HG02759 (cell line): ENCODE results near the gene ANK3.

ENCODE experiments used
- ATAC-seq: cut with Tn5 transposase; IDR thresholded peaks from one replicate; pipeline ENCODE4 v1.9.1; 2021; ENCODE audit warnings: mild to moderate bottlenecking, moderate library complexity; ENCODE audit not compliant: unreplicated experiment

ANK3 gene

GRCh38 chr10:60003651-60004523 is 385.8 kb downstream of the ANK3 start:
- no peak for ATAC-seq

DNA sequence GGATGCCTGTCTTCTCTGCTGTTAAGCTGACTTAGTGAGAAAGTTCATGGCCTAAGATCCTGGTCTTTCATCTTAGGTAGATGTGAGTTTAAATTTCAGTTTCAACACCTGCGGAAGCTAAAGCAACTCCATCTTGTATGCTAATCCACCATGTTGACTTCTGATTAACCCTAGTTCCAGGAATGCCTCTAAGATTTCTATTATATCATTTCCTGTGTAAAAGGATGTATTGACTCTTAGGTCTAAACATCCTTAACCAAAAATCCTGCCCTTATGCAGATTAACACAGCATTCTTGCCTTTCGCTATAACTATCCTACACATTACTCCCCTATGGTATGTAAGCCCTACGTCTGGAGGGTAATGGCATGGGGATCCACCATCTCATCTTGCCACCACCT is 388.9 kb downstream of the ANK3 start:
- no peak for ATAC-seq

DNA sequence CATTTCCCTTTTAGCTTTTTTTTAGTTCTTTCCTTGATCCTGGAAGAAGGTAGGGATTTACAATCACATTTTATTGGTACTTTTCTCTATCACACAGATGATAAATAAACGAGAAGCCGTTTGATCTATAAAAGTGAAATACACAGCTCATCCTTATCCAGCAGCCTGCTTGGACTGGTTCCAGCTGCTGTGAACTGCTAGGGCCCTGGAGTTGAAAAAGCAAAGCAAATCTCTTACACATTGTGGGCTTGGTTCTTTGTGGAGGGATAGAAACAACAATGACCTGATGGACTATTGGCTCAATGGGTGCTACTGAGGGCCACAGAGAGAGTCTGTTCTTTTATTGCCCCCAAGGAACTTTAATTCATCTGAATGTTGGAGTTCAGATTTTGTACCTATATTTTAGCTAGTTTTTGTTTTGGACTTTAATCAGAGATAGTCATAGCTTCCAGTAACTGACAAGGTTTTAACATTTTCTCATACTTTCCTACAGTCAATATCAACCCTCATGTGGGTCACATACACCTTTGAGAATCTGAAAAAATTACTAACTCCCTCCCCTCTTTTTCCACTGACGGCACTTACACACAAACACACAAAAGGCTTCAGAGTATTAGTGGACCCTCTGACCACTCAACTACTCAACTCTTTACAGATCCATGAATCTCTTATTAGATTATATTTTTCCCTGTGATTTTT is 391.7 kb downstream of the ANK3 start:
- no peak for ATAC-seq

GRCh38 chr10:59995862-59996261 is 393.8 kb downstream of the ANK3 start:
- ATAC-seq: no peak

DNA sequence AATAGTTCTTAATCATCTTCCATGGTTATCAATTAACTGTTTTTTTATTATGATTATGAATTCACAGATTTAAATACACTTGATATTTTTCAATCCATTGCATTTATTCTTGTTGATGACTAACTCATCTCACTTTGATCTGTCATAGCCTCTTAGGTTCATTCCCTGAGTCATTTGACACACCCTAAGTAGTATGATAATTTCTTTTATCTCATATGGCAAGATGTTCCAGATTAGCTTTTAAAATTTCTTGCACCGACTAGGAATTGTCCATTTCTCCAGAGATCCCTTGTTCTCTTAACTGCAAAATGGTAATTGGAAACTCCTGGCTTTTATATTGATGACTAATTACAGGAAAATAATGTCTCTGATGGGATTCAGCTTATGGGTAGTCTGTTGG is 395.7 kb downstream of the ANK3 start:
- ATAC-seq: no peak

DNA sequence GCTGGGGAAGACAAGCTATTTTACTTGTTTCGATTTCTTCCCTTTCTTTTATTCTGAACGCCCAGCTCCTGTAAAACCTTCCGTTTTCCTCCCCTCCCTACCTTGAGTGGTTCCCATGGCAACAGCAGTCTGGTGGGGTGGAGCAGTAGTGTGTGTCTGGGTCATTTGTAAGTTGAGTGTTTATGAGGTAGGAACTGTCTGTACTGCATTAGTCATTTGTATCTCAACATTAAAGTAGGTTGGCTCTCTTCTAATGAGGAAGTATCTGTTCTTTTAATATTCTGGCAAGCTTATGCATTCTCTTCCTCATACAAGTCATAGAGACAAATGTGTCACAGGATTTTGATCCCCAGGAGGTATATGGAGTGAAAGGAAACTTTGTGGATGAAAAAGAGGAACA is 398.0 kb downstream of the ANK3 start:
- peak; percentile 72 for ATAC-seq

- ATAC-seq: no peak
Observed at GRCh38 chr10:59991117-59991516, 398.6 kb downstream of the ANK3 start.

GRCh38 chr10:59985639-59986038 is 404.0 kb downstream of the ANK3 start:
- no peak for ATAC-seq

DNA sequence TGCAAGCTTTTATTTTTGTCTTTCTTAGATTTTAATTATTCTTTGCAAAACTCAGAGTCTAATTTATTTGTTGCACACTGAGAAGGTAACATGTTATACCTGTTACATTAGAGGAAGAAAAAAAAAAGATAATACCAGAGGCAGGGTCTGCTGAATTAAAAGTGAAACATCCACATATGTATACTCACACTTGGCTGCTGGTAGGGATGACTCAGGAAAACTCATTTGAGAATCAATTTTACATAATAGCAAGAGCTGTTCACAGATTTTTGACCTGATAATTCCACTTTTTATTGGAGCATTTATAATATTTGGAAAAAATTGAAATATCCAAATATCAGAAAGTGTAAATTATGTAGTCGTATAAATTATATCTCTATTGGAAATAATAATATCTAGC is 405.3 kb downstream of the ANK3 start:
- ATAC-seq: no peak

DNA sequence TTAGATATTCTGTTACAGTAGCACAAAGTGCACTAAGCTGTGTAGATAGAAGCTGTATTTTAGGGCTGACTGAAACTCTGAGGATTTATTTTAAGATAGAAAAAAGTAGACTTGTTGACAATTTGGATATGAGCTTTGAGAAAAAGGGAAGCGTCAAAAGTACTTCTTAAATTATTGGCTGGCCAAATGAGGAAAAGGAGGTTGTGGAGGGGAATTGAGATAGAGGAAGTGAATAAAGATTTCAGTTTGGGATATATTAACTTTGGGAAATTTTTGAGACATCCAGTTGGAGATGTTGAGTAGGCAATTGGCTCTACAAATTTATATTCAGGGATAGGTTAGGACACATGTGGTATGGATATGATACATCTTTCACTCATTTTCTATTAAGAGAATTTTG is 409.3 kb downstream of the ANK3 start:
- no peak for ATAC-seq

GRCh38 chr10:59977486-59977885 is 412.2 kb downstream of the ANK3 start:
- no peak for ATAC-seq

DNA sequence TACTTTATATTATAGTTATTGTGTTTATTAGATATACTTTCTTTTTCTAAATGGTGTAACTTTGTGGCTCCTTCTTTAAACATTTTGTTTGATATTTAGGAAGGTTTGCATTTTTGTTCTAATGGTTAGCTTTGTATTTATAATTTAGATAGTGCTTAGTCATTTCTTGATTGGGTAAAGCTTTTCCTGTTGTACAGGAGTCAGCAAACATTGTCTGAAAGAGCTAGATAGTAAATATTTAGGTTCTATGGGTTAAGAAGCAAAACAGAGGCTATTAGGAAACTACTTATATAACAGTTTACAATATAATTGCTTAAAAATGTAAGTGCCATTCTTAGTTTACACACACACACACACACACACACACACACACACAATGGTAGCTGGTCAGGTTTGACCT is 412.8 kb downstream of the ANK3 start:
- ATAC-seq: no peak
